Measurements from ENCODE around the gene MC2R. TPM values are rescaled to one million over a fixed set of nuclear protein-coding genes. Genes with fewer than 3 reads are reported as not detected.
A peak's percentile ranks its signal among the peaks of the same experiment; 100 is the strongest.

The MC2R gene
- total RNA-seq, result not detected

- no peaks in the 10 kb centered on the region for H3K9me3 ChIP-seq
- H3K36me3 ChIP-seq, result no peaks in the 10 kb centered on the region
- TF ChIP-seq POLR2AphosphoS5 (IDR thresholded peaks at IDR 0.05) (no peak), POLR2A (IDR thresholded peaks at IDR 0.05) (no peak)
- TF ChIP-seq, protein P1, sequence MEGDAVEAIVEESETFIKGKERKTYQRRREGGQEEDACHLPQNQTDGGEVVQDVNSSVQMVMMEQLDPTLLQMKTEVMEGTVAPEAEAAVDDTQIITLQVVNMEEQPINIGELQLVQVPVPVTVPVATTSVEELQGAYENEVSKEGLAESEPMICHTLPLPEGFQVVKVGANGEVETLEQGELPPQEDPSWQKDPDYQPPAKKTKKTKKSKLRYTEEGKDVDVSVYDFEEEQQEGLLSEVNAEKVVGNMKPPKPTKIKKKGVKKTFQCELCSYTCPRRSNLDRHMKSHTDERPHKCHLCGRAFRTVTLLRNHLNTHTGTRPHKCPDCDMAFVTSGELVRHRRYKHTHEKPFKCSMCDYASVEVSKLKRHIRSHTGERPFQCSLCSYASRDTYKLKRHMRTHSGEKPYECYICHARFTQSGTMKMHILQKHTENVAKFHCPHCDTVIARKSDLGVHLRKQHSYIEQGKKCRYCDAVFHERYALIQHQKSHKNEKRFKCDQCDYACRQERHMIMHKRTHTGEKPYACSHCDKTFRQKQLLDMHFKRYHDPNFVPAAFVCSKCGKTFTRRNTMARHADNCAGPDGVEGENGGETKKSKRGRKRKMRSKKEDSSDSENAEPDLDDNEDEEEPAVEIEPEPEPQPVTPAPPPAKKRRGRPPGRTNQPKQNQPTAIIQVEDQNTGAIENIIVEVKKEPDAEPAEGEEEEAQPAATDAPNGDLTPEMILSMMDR (IDR thresholded peaks at IDR 0.05), result no peak
- H3K27me3 ChIP-seq (replicated peaks; ENCODE audit: insufficient read depth), result no peaks in the 10 kb centered on the region
- WGBS, result 33% methylated on average over 4 of the region's 4 CpGs
- H3K27ac ChIP-seq, result peak within 1 kb of the TSS in 1 of 2 donors; percentile 1
- intact Hi-C loops (cut with DNase I), result no loop called here
- no peak within 1 kb of the TSS for H3K4me3 ChIP-seq
- no peak for DNase-seq (ENCODE audit: low spot score)
- no peaks in the 10 kb centered on the region for H3K4me1 ChIP-seq (replicated peaks)
Measured at GRCh38 chr18:13915391-13915790, at the start of gene MC2R. Gene MC2R (minus strand): TSS chr18:13915536. CDS start chr18:13885518, 30,018 bp downstream.

DNA sequence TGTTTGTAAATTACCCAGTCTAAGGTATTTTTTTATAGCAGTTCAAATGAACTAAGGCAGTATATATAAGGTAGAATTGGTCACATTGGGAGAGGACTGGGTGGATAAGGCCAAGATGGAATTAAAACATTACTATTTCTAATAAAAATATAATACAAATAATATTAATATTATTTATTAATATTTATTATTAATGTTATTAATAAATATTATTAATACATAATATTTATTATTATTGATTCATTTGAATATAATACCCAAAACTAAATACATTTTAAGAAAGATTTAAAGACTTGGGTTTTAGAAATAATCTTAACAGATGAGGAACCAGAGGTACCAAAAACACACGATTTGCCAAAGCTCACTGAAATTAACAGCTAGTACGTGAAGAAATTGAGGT lies 30.5 kb upstream of the MC2R start:
- intact Hi-C loops (cut with DNase I), result no loop called here
- no peaks in the 10 kb centered on the region for H3K9me3 ChIP-seq
- H3K27me3 ChIP-seq (replicated peaks; ENCODE audit: insufficient read depth), result no peaks in the 10 kb centered on the region
- H3K36me3 ChIP-seq, result no peaks in the 10 kb centered on the region
- no peak for DNase-seq (ENCODE audit: low spot score)
- H3K27ac ChIP-seq, result no peak overlapping the region
- 95% methylated on average over 2 of the region's 2 CpGs for WGBS
- TF ChIP-seq POLR2AphosphoS5 (IDR thresholded peaks at IDR 0.05), result no peak
- TF ChIP-seq, protein P1 (IDR thresholded peaks at IDR 0.05), result no peak
- no peak for TF ChIP-seq POLR2A (IDR thresholded peaks at IDR 0.05)
- no peak overlapping the region for H3K4me3 ChIP-seq
- H3K4me1 ChIP-seq (replicated peaks), result no peaks in the 10 kb centered on the region

DNA sequence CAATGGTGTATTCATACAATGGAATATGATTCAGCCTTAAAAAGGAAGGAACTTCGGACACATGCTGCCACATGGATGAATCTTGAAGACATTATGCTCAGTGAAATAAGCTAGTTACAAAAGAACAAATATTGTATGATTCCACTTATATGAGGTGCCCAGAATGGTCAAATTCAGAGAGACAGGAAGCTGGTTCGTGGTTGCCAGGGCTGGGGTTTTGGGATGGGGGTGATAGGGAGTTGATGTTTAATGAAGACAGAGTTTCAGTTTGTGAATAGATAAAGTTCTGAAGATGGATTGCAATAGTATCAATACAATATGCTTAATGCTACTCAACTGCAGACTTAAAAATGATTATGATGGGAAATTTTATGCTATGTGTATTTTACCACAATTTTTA lies 28.0 kb upstream of the MC2R start:
- TF ChIP-seq, protein P1 (IDR thresholded peaks at IDR 0.05), result no peak
- Histone ChIP-seq H3K36me3 (no peaks in the 10 kb centered on the region), H3K4me3 (no peak overlapping the region), H3K27me3 (replicated peaks; ENCODE audit: insufficient read depth) (no peaks in the 10 kb centered on the region), H3K9me3 (no peaks in the 10 kb centered on the region), H3K27ac (no peak overlapping the region), H3K4me1 (replicated peaks) (no peaks in the 10 kb centered on the region)
- WGBS, result 84% methylated on average over 2 of the region's 2 CpGs
- no peak for DNase-seq (ENCODE audit: low spot score)
- intact Hi-C loops (cut with DNase I), result no loop called here

- intact Hi-C loops (cut with DNase I), result no loop called here
- Histone ChIP-seq H3K27ac (no peak overlapping the region), H3K4me3 (no peak overlapping the region), H3K36me3 (no peaks in the 10 kb centered on the region), H3K4me1 (replicated peaks) (no peaks in the 10 kb centered on the region), H3K27me3 (replicated peaks; ENCODE audit: insufficient read depth) (no peaks in the 10 kb centered on the region), H3K9me3 (no peaks in the 10 kb centered on the region)
- TF ChIP-seq POLR2AphosphoS5 (IDR thresholded peaks at IDR 0.05) (no peak), POLR2A (IDR thresholded peaks at IDR 0.05) (no peak)
- TF ChIP-seq, protein P1 (IDR thresholded peaks at IDR 0.05), result no peak
- no peak for DNase-seq (ENCODE audit: low spot score)
- WGBS, result 71% methylated on average over 14 of the region's 14 CpGs
Measured at GRCh38 chr18:13940326-13940725, 25.0 kb upstream of the MC2R start.

DNA sequence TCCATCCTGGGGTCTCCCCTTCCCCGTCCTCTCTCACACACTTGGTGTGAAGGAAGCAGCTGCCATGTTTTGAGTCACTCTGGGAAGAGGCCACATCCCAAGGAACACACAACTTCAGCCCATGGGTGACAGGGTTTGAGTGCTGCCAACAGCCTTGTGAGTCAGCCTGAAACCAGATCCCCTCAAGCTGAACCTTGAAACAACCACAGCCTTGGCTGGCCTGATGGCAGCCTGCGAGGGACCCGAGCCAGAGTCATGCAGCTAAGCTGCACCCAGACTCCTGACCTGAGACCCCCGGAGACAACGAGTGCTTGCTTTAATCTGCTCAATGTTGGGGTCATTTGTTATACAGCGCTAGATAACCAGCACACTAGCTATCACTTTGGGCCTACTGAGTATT lies 19.3 kb upstream of the MC2R start:
- Histone ChIP-seq H3K4me3 (no peak overlapping the region), H3K36me3 (no peaks in the 10 kb centered on the region), H3K27ac (no peak overlapping the region), H3K9me3 (no peaks in the 10 kb centered on the region), H3K27me3 (replicated peaks; ENCODE audit: insufficient read depth) (no peaks in the 10 kb centered on the region), H3K4me1 (replicated peaks) (no peaks in the 10 kb centered on the region)
- intact Hi-C loops (cut with DNase I), result loop anchor here (10.0 kb wide), 1 partner anchor 60 kb away; no protein-coding TSS in a partner anchor
- TF ChIP-seq, protein P1 (IDR thresholded peaks at IDR 0.05), result no peak
- TF ChIP-seq POLR2AphosphoS5 (IDR thresholded peaks at IDR 0.05) (no peak), POLR2A (IDR thresholded peaks at IDR 0.05) (no peak)
- 93% methylated on average over 6 of the region's 6 CpGs for WGBS
- no peak for DNase-seq (ENCODE audit: low spot score)

Measured in prostate gland (tissue), 2 donors.